HL-60 (cell line): ENCODE results near the gene RPH3AL.

Experiments
- DNase-seq, 2 experiments: peaks; one replicate each; pipeline ENCODE4 v3.0.0-alpha.2; 2010 to 2020; ENCODE audit warnings: low read depth in 1 of 2, low spot score in 1 of 2
- H3K27ac ChIP-seq: fragments of 250-450 bp; sonication (Bioruptor Pico); replicated peaks from 2 replicates; pipeline ENCODE4 v1.5.1; 2020; ENCODE audit warnings: mild to moderate bottlenecking, moderate library complexity
- H3K27me3 ChIP-seq: fragments of 250-450 bp; sonication (Bioruptor Pico); 2 replicates; pipeline ENCODE4 v1.5.1; 2021; ENCODE audit warnings: mild to moderate bottlenecking, moderate library complexity; ENCODE audit not compliant: insufficient read depth, poor library complexity, severe bottlenecking
- H3K4me3 ChIP-seq: replicated peaks from 2 replicates; pipeline ENCODE4 v1.5.1; 2011; ENCODE audit warnings: mild to moderate bottlenecking, control low read depth, low read length; ENCODE audit not compliant: insufficient read depth
- GABPA ChIP-seq: IDR thresholded peaks from 2 replicates; pipeline ENCODE4 v1.6.1; 2012; ENCODE audit warnings: low read depth
- POLR2AphosphoS5 ChIP-seq: IDR thresholded peaks from 2 replicates; pipeline ENCODE4 v1.6.1; 2012; ENCODE audit warnings: low read depth
- SPI1 ChIP-seq: IDR thresholded peaks from 2 replicates; pipeline ENCODE4 v1.6.1; 2012; ENCODE audit warnings: low read depth, mild to moderate bottlenecking, borderline replicate concordance
- TF ChIP-seq, protein P1 (sequence below): IDR thresholded peaks from 2 replicates; pipeline ENCODE4 v1.6.1; 2012; ENCODE audit warnings: low read depth; ENCODE audit not compliant: insufficient replicate concordance
- TF ChIP-seq, protein P2 (sequence below): IDR thresholded peaks from one replicate; pipeline ENCODE4 v1.5.1; 2011; ENCODE audit warnings: low read length, control low read depth, inconsistent platforms; ENCODE audit not compliant: insufficient read depth

RPH3AL gene

DNA sequence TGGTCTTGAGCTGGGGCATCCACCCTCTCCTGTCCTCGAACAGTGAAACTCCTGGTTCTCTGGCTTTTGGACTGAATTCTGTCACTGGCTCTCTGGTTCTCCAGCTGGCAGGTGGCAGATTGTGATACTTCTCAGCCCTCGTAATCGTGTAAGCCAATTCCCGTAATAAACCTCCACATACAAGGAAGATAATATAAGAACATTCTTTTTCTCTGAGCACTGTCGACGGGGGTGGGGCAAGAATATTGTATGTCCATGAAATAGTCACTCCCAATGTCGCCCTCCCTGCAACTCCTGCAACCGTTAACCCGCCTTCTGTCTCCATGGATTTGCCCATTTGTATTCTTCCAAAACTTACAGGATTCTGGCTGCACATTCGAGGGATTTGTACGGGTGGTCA, 39.2 kb upstream of the RPH3AL start:
- no peaks in the 10 kb centered on the region for H3K27me3 ChIP-seq
- DNase-seq: no peak
- H3K4me3 ChIP-seq: no peak overlapping the region
- no peak for TF ChIP-seq SPI1
- TF ChIP-seq, protein P1, sequence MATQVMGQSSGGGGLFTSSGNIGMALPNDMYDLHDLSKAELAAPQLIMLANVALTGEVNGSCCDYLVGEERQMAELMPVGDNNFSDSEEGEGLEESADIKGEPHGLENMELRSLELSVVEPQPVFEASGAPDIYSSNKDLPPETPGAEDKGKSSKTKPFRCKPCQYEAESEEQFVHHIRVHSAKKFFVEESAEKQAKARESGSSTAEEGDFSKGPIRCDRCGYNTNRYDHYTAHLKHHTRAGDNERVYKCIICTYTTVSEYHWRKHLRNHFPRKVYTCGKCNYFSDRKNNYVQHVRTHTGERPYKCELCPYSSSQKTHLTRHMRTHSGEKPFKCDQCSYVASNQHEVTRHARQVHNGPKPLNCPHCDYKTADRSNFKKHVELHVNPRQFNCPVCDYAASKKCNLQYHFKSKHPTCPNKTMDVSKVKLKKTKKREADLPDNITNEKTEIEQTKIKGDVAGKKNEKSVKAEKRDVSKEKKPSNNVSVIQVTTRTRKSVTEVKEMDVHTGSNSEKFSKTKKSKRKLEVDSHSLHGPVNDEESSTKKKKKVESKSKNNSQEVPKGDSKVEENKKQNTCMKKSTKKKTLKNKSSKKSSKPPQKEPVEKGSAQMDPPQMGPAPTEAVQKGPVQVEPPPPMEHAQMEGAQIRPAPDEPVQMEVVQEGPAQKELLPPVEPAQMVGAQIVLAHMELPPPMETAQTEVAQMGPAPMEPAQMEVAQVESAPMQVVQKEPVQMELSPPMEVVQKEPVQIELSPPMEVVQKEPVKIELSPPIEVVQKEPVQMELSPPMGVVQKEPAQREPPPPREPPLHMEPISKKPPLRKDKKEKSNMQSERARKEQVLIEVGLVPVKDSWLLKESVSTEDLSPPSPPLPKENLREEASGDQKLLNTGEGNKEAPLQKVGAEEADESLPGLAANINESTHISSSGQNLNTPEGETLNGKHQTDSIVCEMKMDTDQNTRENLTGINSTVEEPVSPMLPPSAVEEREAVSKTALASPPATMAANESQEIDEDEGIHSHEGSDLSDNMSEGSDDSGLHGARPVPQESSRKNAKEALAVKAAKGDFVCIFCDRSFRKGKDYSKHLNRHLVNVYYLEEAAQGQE: no peak
- TF ChIP-seq POLR2AphosphoS5: no peak
- TF ChIP-seq GABPA: no peak
- TF ChIP-seq, protein P2, sequence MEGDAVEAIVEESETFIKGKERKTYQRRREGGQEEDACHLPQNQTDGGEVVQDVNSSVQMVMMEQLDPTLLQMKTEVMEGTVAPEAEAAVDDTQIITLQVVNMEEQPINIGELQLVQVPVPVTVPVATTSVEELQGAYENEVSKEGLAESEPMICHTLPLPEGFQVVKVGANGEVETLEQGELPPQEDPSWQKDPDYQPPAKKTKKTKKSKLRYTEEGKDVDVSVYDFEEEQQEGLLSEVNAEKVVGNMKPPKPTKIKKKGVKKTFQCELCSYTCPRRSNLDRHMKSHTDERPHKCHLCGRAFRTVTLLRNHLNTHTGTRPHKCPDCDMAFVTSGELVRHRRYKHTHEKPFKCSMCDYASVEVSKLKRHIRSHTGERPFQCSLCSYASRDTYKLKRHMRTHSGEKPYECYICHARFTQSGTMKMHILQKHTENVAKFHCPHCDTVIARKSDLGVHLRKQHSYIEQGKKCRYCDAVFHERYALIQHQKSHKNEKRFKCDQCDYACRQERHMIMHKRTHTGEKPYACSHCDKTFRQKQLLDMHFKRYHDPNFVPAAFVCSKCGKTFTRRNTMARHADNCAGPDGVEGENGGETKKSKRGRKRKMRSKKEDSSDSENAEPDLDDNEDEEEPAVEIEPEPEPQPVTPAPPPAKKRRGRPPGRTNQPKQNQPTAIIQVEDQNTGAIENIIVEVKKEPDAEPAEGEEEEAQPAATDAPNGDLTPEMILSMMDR: no peak
- H3K27ac ChIP-seq: no peak overlapping the region

DNA sequence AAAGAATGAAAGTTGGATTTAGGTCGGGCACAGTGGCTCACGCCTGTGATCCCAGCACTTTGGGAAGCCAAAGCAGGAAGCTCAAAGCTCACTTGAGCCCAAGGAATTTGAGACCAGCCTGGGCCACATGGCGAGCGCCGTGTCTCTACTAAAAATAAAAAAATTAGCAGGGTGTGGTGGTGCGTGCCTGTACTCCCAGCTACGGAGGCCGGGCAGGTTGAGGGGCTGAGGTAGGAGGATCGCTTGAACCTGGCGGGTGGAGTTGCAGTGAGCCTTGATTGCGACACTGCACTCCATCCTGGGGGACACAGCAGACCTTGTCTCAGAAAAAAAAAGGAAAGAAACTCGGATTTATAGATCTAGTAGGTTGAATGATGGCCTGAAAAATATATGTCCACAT, 37.4 kb upstream of the RPH3AL start:
- no peak overlapping the region for H3K4me3 ChIP-seq
- peaks cover 3% of the 10 kb centered on the region for H3K27me3 ChIP-seq
- H3K27ac ChIP-seq: no peak overlapping the region
- DNase-seq: no peak
- TF ChIP-seq, protein P1: no peak
- TF ChIP-seq GABPA: no peak
- no peak for TF ChIP-seq SPI1
- TF ChIP-seq, protein P2: no peak
- no peak for TF ChIP-seq POLR2AphosphoS5

DNA sequence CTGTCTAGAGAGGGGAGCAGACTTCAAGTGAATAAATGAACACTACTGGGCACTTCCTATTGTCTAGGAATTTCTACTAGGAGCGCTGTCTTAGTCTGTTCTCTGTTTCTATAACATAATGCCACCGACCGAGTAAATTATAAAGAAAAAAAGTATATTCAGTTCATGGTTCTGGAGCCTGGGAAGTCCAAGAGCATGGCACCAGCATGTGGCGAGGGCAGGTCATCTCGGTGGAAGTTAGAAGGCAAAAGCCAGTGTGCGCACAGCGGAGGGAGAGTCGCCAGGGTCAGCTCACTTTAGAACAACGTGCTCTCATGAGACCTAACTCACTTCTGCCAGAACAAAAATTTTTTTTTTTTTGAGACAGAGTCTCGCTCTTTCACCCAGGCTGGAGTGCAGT, 35.5 kb upstream of the RPH3AL start:
- H3K4me3 ChIP-seq: no peak overlapping the region
- peaks cover 6% of the 10 kb centered on the region for H3K27me3 ChIP-seq
- no peak for TF ChIP-seq SPI1
- TF ChIP-seq, protein P1: no peak
- TF ChIP-seq GABPA: no peak
- TF ChIP-seq, protein P2: no peak
- TF ChIP-seq POLR2AphosphoS5: no peak
- DNase-seq: no peak
- H3K27ac ChIP-seq: no peak overlapping the region
